Stimulated activated naive CD8-positive, alpha-beta T cell treated with anti-CD3 and anti-CD28 coated beads, Interleukin-15, amount 100 ng/mL, for 72 hours (primary cell): Measurements from ENCODE around the gene NCKAP1.
A peak's percentile ranks its signal among the peaks of the same experiment; 100 is the strongest.

Experiments
- ATAC-seq: fragments of 150-1000 bp; cut with Tn5 transposase; 2 replicates; pipeline ENCODE4 v1.10.0; 2021; ENCODE audit warnings: mild to moderate bottlenecking, moderate library complexity
- DNase-seq, 2 donors: peaks; one replicate each; pipeline ENCODE4 v3.0.0; 2021 to 2022
- H3K27ac Mint-ChIP-seq, 2 donors: one replicate each; pipeline ENCODE4 v1.8.0; 2022; ENCODE audit warnings: mild to moderate bottlenecking in 2 of 2, mixed read lengths in 2 of 2, moderate library complexity in 2 of 2
- H3K27me3 Mint-ChIP-seq: one replicate; pipeline ENCODE4 v1.8.0; 2022; ENCODE audit warnings: mixed read lengths
- H3K4me1 Mint-ChIP-seq: one replicate; pipeline ENCODE4 v1.8.0; 2022; ENCODE audit warnings: mild to moderate bottlenecking, mixed read lengths
- H3K4me3 Mint-ChIP-seq, 2 donors: one replicate each; pipeline ENCODE4 v1.8.0; 2022; ENCODE audit warnings: mild to moderate bottlenecking in 2 of 2, mixed read lengths in 2 of 2, moderate library complexity in 1 of 2
- H3K9me3 Mint-ChIP-seq, 2 donors: one replicate each; pipeline ENCODE4 v1.8.0; 2022; ENCODE audit warnings: mixed read lengths in 2 of 2

Gene NCKAP1

DNA sequence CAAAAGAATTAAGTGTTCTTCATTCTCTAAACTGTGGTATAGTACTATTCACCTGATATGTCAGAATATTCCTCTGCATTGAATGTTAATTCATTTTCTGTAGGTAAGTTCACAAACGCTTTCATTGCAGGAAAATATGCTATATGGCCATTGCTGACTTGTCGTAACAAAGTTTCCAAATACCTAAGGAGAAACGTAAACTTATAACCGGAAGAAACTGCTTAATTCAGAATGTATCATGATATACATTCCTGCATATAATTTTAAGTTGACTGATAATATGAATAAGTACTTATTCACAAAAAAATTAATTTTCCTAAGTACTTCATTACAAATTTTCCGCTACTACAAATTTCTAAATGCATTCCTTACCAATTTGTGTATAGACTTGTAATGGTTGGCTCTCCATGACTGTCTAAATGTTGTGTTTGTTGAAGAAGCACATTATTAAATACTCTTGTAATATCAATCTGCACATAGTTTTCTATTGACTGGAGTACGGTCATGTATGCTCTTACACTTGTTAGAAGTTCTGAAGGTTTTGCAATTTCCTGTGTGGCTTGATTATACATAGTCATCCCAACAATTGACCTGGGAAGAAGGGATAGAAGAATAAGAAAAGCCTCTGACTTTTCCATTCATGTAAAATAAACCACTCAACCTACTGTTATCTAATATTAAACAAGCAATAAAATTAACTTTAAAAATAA, 85.4 kb downstream of the NCKAP1 start:
- H3K27ac Mint-ChIP-seq: no peak overlapping the region
- ATAC-seq (no peak), DNase-seq (no peak)
- peaks cover 6% of the 10 kb centered on the region for H3K4me1 Mint-ChIP-seq
- H3K9me3 Mint-ChIP-seq: no peaks in the 10 kb centered on the region
- no peak overlapping the region for H3K4me3 Mint-ChIP-seq
- no peaks in the 10 kb centered on the region for H3K27me3 Mint-ChIP-seq

GRCh38 chr2:182951948-182952663, 86.2 kb downstream of the NCKAP1 start:
- Mint-ChIP-seq H3K9me3 (no peaks in the 10 kb centered on the region), H3K4me3 (no peak overlapping the region), H3K4me1 (peaks cover 6% of the 10 kb centered on the region), H3K27me3 (no peaks in the 10 kb centered on the region), H3K27ac (no peak overlapping the region)
- ATAC-seq: peak; percentile 91
- peak in 1 of 2 donors; percentile 24 for DNase-seq

DNA sequence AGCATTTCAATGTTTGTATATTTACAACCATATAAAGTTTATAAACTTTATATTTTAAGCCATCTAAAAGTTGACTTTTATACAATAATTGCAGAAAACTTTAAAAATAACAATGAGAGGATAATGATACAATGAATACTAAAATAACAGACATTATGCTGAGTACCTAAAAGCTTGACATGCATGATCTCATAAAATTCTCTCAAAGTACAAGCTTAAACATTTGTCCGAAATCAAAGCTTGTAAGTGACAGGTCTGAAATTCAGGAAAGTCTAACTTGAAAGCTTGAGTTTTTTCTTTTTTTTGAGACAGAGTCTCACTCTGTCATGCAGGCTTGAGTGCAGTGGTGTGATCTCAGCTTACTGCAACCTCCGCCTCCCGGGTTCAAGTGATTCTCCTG, 87.7 kb downstream of the NCKAP1 start:
- Mint-ChIP-seq H3K27me3 (peaks cover 14% of the 10 kb centered on the region), H3K4me3 (no peak overlapping the region), H3K27ac (no peak overlapping the region), H3K9me3 (no peaks in the 10 kb centered on the region), H3K4me1 (peaks cover 13% of the 10 kb centered on the region)
- DNase-seq (no peak), ATAC-seq (no peak)

DNA sequence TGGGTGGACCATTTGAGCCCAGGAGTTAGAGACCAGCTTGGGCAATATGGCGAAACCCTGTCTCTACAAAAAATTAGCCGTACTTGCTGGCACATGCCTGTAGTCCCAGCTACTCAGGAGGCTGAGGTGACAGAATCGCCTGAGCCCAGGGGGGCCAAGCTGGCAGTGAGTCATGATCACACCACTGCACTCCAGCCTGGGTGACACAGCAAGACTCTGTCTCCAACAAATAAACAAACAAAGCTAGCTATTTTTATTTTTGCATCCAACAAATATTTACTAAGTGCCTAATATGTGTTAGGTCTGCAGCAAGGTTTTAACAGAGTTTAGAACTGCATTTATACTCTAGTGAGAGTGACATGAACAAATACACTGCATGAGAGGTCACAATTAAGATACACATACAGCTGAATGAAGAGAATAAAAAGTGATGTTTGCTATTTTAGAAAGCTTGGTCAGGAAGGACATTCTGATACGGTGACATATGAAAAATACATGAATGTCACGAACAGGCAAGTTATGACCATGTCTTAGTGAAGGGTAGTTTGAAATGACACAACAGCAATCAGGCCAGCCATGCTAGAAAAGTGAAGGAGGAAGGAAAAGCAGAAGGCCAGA, 88.6 kb downstream of the NCKAP1 start:
- Mint-ChIP-seq H3K9me3 (no peaks in the 10 kb centered on the region), H3K27me3 (peaks cover 22% of the 10 kb centered on the region), H3K4me3 (no peak overlapping the region), H3K4me1 (peaks cover 13% of the 10 kb centered on the region), H3K27ac (no peak overlapping the region)
- DNase-seq (no peak), ATAC-seq (peak; percentile 57)

GRCh38 chr2:182949052-182949451, 89.2 kb downstream of the NCKAP1 start:
- ATAC-seq: peak; percentile 68
- no peak overlapping the region for H3K27ac Mint-ChIP-seq
- no peaks in the 10 kb centered on the region for H3K9me3 Mint-ChIP-seq
- H3K4me3 Mint-ChIP-seq: no peak overlapping the region
- peaks cover 13% of the 10 kb centered on the region for H3K4me1 Mint-ChIP-seq
- peaks cover 22% of the 10 kb centered on the region for H3K27me3 Mint-ChIP-seq
- DNase-seq: no peak

DNA sequence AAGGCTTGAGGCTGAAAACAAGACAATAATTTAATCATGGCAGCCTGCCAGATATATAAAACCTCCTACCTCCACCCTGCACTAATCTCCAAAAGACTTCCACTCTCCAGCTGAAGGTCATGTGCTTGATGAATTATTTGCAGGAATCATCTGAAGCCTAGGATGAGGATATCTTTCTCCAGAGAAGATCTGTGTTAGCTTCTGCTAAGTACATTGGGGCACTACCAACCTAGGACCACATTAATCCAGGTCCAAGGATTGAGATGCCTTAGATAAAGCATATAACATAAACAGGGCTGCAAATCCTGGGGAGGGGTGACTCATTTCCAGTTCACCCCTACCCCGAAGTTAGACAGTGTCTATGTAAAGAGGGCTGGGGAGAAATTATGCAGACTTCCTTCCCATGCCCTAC, 91.3 kb downstream of the NCKAP1 start:
- DNase-seq (no peak), ATAC-seq (no peak)
- Mint-ChIP-seq H3K9me3 (no peaks in the 10 kb centered on the region), H3K4me3 (no peak overlapping the region), H3K4me1 (peaks cover 13% of the 10 kb centered on the region), H3K27ac (no peak overlapping the region), H3K27me3 (peaks cover 30% of the 10 kb centered on the region)

GRCh38 chr2:182943339-182943738, 94.9 kb downstream of the NCKAP1 start:
- no peaks in the 10 kb centered on the region for H3K9me3 Mint-ChIP-seq
- ATAC-seq (no peak), DNase-seq (no peak)
- H3K4me3 Mint-ChIP-seq: no peak overlapping the region
- H3K4me1 Mint-ChIP-seq: peaks cover 7% of the 10 kb centered on the region
- H3K27me3 Mint-ChIP-seq: peaks cover 33% of the 10 kb centered on the region
- no peak overlapping the region for H3K27ac Mint-ChIP-seq

- DNase-seq (no peak), ATAC-seq (no peak)
- no peak overlapping the region for H3K27ac Mint-ChIP-seq
- no peaks in the 10 kb centered on the region for H3K9me3 Mint-ChIP-seq
- no peak overlapping the region for H3K4me3 Mint-ChIP-seq
- peaks cover 7% of the 10 kb centered on the region for H3K4me1 Mint-ChIP-seq
- peaks cover 35% of the 10 kb centered on the region for H3K27me3 Mint-ChIP-seq
Measured at GRCh38 chr2:182942756-182943155, 95.5 kb downstream of the NCKAP1 start.

DNA sequence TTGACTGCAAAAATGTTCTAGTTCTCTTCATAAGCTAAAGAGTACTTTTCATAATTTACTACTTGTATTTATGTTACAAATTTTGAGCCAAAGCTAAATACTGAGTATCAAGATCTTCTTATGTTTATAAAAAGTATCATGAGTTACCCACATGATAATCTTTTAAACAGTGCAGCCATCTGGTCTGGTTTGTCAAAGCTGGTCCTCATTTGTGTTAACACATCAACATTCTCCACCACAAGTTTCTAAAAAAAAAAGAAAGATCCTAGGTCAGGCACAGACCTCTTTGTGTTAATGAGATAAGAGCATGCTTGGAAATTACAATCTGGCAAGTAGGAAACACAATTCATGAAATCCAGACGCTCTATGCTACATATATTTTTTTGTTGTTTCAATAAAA, 96.3 kb downstream of the NCKAP1 start:
- no peaks in the 10 kb centered on the region for H3K9me3 Mint-ChIP-seq
- H3K27me3 Mint-ChIP-seq: peaks cover 34% of the 10 kb centered on the region
- H3K4me1 Mint-ChIP-seq: peaks cover 7% of the 10 kb centered on the region
- ATAC-seq (no peak), DNase-seq (no peak)
- H3K4me3 Mint-ChIP-seq: no peak overlapping the region
- H3K27ac Mint-ChIP-seq: no peak overlapping the region

DNA sequence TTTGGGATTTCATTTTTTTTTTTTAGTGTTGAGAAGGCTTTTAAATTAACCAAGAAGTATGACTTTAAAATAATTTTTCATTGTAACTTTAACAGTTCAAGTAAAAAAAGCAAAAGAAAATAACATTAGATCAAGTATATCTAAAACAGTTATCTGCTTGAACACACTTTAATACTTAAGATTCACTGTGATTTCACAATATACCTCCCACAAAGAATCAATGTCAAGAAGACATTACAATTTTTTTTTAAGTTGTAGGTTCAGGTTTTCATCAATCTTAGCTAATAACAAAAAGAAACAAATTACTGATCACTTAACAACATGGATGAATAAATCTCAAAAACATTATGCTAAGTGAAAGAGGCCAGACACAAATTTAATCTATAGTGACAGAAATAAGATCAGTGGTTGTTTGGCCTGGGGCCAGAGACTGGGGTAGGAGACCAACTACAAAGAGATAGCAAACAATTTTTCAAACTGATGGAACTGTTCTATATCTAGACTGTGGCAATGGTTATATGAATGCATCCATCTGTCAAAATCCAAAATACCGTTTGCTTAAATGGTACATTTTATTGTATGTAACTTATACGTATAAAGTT, 97.0 kb downstream of the NCKAP1 start:
- Mint-ChIP-seq H3K27ac (no peak overlapping the region), H3K4me1 (peaks cover under 1% of the 10 kb centered on the region), H3K4me3 (no peak overlapping the region), H3K27me3 (peaks cover 27% of the 10 kb centered on the region), H3K9me3 (no peaks in the 10 kb centered on the region)
- no peak for DNase-seq
- no peak for ATAC-seq

DNA sequence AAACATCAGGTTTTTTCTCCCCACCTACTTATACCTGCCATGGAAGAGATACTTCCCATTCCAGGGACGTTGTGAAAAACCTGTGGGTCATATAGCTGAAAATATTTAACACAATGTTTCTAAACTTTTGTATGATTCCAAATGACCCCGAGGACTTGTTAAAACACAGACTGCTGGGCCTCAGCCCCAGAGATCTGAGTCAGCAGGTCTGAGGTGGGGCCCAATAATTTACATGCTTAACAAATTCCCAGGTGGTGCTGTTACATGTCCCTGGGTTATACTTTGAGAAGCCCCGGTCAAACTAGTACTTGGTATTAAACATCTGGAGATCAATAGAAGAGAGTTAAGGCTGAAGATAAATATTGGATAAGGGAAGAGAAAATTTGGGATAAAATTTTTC, 100.4 kb downstream of the NCKAP1 start:
- no peak for ATAC-seq
- Mint-ChIP-seq H3K4me1 (no peaks in the 10 kb centered on the region), H3K4me3 (no peak overlapping the region), H3K27ac (no peak overlapping the region), H3K27me3 (peaks cover 11% of the 10 kb centered on the region), H3K9me3 (no peaks in the 10 kb centered on the region)
- no peak for DNase-seq

DNA sequence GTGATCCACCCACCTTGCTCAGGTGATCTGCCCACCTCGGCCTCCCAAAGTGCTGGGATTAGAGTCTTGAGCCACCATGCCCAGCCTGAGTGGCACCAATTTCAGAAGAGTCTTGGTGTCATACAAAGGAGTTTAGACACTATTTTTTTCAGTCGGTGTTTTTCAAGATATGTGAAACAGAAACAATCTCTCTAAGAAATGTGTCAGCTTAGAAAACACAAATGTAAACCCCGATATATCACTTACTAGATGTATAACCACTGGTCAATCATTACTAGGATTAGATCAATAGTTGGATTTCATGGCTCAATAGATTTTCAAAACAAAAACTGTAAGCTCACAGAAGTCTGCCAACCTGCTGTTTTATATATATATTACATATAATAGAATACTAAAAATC, 104.6 kb downstream of the NCKAP1 start:
- no peaks in the 10 kb centered on the region for H3K4me1 Mint-ChIP-seq
- no peak for ATAC-seq
- H3K9me3 Mint-ChIP-seq: no peaks in the 10 kb centered on the region
- no peak overlapping the region for H3K4me3 Mint-ChIP-seq
- H3K27me3 Mint-ChIP-seq: peaks cover 19% of the 10 kb centered on the region
- no peak for DNase-seq
- H3K27ac Mint-ChIP-seq: no peak overlapping the region

DNA sequence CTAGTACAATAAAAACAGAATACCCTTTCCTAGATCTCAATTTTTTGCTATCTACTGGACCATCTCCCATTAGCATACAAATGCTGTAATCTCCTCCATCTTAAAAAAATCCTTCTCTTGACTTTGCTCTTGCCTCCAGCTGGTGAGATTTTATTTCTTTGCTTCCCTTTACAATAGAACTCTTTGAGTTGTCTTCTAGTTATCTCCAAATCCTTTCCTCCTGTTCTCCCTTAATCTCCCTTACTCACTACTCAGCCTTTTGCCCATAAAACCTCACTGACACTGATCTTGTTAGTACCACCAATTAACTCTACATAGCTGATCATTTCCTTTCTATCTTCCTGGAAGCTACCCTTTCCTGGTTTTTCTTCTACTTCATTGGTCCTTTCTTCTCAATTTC, 108.3 kb downstream of the NCKAP1 start:
- DNase-seq (no peak), ATAC-seq (no peak)
- no peaks in the 10 kb centered on the region for H3K4me1 Mint-ChIP-seq
- no peak overlapping the region for H3K27ac Mint-ChIP-seq
- H3K27me3 Mint-ChIP-seq: peaks cover 14% of the 10 kb centered on the region
- H3K4me3 Mint-ChIP-seq: no peak overlapping the region
- no peaks in the 10 kb centered on the region for H3K9me3 Mint-ChIP-seq

- ATAC-seq (no peak), DNase-seq (no peak)
- no peak overlapping the region for H3K27ac Mint-ChIP-seq
- no peaks in the 10 kb centered on the region for H3K9me3 Mint-ChIP-seq
- H3K27me3 Mint-ChIP-seq: no peaks in the 10 kb centered on the region
- H3K4me1 Mint-ChIP-seq: no peaks in the 10 kb centered on the region
- no peak overlapping the region for H3K4me3 Mint-ChIP-seq
Measured at GRCh38 chr2:182924306-182924705, 114.0 kb downstream of the NCKAP1 start.

- no peak overlapping the region for H3K27ac Mint-ChIP-seq
- H3K27me3 Mint-ChIP-seq: no peaks in the 10 kb centered on the region
- H3K4me1 Mint-ChIP-seq: no peaks in the 10 kb centered on the region
Measured at GRCh38 chr2:182921234-182921633, 117.0 kb downstream of the NCKAP1 start.

DNA sequence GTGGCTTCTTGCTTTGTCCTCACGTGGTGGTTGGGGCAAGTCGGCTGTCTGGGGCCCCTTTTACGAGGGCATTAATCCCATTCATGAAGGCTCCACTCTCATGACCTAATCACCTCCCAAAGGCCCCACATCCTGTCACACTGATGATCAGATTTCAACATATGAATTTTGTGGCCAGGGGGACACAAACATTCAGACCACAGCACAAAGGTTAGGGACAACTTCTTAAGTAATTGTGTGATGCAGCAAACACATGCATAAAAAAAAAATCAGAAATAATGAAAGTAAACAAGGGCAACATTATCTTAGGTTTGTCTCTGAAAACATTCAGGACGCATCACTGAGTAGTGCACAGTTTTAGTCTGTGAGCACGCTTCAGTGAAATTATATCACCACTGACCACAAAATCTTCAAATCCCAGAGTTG, 117.6 kb downstream of the NCKAP1 start:
- Mint-ChIP-seq H3K27me3 (no peaks in the 10 kb centered on the region), H3K4me1 (no peaks in the 10 kb centered on the region), H3K9me3 (no peaks in the 10 kb centered on the region), H3K4me3 (no peak overlapping the region), H3K27ac (no peak overlapping the region)
- DNase-seq: no peak
- ATAC-seq: no peak

More at GRCh38 chr2:182921234-182921633, 117.0 kb downstream of the NCKAP1 start:
- H3K4me3 Mint-ChIP-seq: no peak overlapping the region
- ATAC-seq (no peak), DNase-seq (no peak)
- H3K9me3 Mint-ChIP-seq: no peaks in the 10 kb centered on the region
